AG09319 (cell line): ENCODE data around the gene CALY.
"Not testable (repeated sequence)": the region's sequence is repeated elsewhere in the genome, so short reads cannot be mapped to it uniquely, and the experiment has no call there.

ENCODE experiments used
- DNase-seq: peaks from one replicate; pipeline ENCODE4 v3.0.0-alpha.2; 2010; ENCODE audit warnings: low read depth; ENCODE audit errors: extremely low read depth
- CTCF ChIP-seq: IDR thresholded peaks from 2 replicates; pipeline ENCODE4 v1.5.1; 2011; ENCODE audit warnings: low read depth, mild to moderate bottlenecking, inconsistent platforms, low read length, moderate library complexity

Gene CALY

DNA sequence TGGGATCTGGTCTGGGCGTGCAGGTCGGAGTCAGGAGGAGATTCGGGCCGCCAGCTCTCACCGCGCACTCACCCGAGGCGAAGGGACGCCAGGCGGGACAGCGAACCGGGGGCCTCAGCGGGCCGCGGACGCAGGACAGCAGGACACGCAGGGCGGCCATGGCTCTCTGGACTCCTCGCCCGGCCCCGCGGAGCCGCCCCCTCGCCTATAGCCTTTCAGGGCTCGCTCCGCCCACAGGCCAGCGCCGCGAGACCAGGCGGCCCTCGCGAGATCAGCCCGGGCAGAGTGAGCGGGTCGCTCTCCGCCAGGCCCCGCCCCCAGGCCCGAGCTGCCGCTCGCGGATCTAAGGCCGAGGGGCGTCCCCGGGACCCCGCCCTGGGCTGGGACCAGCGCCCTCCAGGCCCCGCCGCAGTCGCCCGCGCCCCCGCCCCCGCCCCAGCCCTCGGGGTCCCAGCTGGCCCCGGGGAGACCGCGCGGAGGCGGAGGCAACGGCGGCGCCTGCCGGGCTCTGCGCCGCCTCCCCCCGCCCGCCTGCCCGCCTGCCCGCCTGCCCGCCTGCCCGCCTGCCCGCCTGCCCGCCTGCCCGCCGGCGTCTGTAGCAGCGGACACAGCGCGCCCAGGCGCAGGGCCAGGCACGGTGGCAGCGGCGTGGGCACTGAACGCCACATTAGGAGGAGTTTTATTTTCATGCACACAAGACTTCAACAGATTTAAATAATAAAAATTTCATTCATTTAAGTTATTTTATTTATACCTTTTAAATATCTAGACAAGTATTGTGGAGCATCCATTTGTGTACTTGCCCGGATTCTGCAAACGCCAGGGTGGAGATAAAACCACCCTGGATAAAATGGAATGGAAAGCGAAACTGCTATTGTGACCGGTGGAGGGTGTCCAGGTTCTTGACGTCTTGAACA, 36.7 kb upstream of the CALY start, which contains the start of gene ECHS1:
ECHS1 (minus strand) TSS at position 181 of the 917 bp plus-strand sequence; CDS start at position 160, 21 bp downstream.
- TF ChIP-seq CTCF: no peak
- DNase-seq: peak; percentile 72

GRCh38 chr10:133372507-133372906, 35.8 kb upstream of the CALY start:
- no peak for DNase-seq
- TF ChIP-seq CTCF: no peak

- no peak for TF ChIP-seq CTCF
- DNase-seq: no peak
These were observed 33.5 kb upstream of the CALY start for GRCh38 chr10:133370030-133370786.

DNA sequence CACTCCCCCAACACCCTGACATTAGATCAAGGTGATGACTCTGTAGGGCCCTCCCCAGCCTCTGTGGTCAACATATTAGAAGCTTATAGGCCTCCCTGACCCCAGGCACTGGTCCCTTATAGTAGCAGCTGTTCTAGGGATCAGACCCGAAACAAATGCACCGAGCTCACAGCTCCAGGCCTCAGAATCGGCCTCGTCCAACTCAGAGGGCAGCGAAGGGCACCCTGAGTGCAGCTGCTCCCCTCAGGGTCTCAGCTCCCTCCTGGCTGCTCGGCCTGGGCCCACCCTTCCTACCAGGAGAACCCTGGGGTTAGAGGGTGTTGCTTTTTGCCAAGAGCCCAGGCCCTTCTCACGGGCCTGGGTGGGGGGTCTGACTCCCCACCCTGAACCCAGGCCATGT, 31.5 kb upstream of the CALY start:
- DNase-seq: no peak

DNA sequence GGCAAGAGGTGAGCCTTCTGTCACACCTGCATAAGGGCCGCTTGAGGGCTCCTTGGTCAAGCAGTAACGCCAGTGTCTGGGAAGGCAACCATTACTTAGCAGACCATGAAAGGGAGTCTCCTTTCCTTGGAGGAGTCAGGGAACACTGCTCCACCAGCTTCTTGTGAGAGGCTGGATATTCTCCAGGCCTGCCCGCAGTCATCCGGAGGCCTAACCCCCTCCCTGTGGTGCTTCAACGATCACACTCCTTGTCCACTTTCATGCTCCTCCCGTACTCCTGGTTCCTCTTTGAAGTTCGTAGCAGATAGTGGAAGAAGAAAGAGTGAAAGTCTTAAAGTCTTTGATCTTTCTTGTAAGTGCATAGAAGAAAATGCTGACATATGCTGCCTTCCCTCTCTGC, 30.8 kb upstream of the CALY start:
- not testable (repeated sequence) for DNase-seq

More for the DNA sequence above, 31.5 kb upstream of the CALY start:
- TF ChIP-seq CTCF: no peak

- TF ChIP-seq CTCF: no peak
- no peak for DNase-seq
These were observed 30.1 kb upstream of the CALY start for GRCh38 chr10:133366751-133367150.

DNA sequence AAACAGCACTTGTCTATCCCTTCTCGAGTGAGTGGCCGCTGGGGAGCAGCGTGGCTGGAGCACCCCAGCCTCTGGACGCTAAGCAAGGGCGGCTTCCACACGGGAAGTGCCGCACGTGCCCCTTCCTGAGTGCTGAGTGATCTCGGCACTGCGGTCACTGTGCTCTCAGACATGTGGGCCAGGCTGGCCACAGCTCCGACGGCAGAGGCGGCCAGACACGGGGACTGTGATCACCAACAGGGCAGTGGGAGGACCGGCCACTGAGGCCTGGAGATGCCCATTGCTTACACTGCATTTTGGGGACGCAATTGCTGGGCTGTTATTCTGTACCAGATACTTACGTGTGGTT, 29.4 kb upstream of the CALY start:
- TF ChIP-seq CTCF: no peak
- no peak for DNase-seq
